ENCODE data around the gene SERPINF2.

- no peak for TF ChIP-seq CTCF (IDR thresholded peaks at IDR 0.05; ENCODE audit: borderline replicate concordance, extremely low read depth, low read length, poor library complexity, severe bottlenecking)
- TF ChIP-seq EZH2 (IDR thresholded peaks at IDR 0.05; ENCODE audit: borderline replicate concordance, low read depth, low read length, severe bottlenecking): no peak
These were observed 15.9 kb upstream of the SERPINF2 start for GRCh38 chr17:1726626-1727257.

All from DND-41 (cell line).